Smooth muscle cell of the coronary artery (primary cell): ENCODE measurements around the gene VCX. TPM values are rescaled to one million over a fixed set of nuclear protein-coding genes. Genes with fewer than 3 reads are reported as not detected.

ENCODE experiments used
- total RNA-seq: library from RNA; depleted of rRNA; stranded (reverse); fragments of >200 nt; gene quantifications from 2 replicates; pipeline ENCODE4 v1.2.3, GENCODE V29; 2014; ENCODE audit warnings: low replicate concordance

VCX gene
- not detected in 2 replicates for total RNA-seq

GRCh38 chrX:7842871-7843270, at the start of gene VCX:
TSS of gene VCX (plus strand) at chrX:7843171. CDS start at chrX:7843204, 33 bp downstream.

Other genes with a start within 250 kb of the VCX start
- gene PNPLA4, start 84.2 kb downstream of the VCX start, total RNA-seq = 9.8 and 11.8 TPM in 2 replicates